GM21515 (cell line): ENCODE data around the gene TOP3A.

Experiments used
- ATAC-seq: cut with Tn5 transposase; IDR thresholded peaks from one replicate; pipeline ENCODE4 v1.9.1; 2021; ENCODE audit not compliant: unreplicated experiment

Gene TOP3A

DNA sequence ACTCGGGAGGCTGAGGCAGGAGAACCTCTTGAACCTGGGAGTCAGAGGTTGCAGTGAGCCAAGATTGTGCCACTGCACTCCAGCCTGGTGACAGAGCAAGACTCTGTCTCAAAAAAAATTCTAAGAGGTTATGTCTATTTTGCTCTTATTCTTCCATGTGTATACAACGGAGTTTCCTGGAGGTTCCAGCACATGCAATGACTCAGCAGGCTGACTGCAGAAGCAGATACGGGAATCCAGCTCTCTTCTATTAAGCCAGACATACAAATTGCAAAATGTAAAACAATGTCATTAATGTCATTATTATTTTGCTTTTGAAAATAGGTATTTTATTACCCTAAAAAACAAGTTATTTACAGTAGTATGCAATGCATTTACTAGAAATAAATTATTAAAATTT is 35.9 kb downstream of the TOP3A start:
- no peak for ATAC-seq

DNA sequence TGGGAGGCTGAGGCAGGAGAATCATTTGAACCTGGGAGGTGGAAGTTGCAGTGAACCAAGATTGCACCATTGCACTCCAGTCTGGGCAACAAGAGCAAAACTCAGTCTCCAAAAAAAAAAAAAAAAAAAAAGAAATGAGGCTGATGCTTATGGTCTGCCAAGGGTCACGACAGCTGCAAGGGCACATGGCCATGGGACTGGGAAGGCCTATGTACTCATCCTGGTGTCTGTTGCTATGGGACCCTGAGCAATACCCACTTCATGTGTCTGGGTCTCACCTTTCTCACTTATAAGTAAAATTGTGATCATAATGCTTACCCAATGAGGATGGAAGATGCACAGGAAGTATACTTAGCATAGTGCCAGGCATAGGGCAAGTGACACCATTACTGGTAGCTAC is 37.7 kb downstream of the TOP3A start:
- ATAC-seq, result no peak

GRCh38 chr17:18270046-18270931 is 44.5 kb downstream of the TOP3A start:
- no peak for ATAC-seq

GRCh38 chr17:18267927-18268711 is 46.7 kb downstream of the TOP3A start:
- ATAC-seq, result no peak

- no peak for ATAC-seq
Measured at GRCh38 chr17:18267366-18267765, 47.4 kb downstream of the TOP3A start.

GRCh38 chr17:18263885-18264682 is 50.7 kb downstream of the TOP3A start:
- no peak for ATAC-seq

DNA sequence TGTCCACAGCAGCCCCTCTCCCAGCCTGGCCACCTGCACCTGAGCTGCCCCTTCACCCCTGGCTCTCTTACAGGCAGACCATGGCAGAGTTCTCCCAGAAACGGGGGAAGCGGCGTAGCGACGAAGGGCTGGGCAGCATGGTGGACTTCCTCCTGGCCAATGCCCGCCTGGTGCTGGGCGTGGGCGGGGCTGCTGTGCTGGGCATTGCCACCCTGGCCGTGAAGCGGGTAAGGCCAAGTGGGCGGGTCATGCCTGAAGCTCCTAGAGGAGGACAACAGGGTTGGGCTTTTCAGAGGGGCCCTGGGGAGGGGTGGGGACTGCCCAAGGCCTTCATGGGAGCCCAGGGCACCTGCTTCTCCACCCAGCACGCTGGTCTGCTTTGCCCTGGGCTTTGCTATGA is 52.2 kb downstream of the TOP3A start:
- ATAC-seq, result no peak

GRCh38 chr17:18262111-18262510 is 52.7 kb downstream of the TOP3A start:
- no peak for ATAC-seq

DNA sequence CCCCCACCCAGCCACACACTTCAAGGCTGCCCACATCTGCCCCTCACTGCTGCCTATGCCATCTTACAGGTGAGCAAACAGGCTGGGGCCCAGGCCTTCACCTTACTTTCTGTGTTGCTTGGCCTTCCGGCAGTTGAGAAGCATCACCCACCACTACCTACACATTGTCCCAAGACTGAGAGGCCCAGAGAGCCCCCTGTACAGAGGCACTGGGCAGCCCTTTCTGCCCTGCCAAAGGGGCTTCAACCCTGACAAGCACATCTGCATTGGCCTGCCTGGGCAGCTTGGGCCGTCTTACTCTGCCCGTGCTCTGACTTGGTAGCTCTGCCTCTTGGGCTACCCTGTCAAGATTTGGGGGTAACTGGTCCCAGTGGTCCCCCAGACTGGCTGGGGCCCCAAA is 53.1 kb downstream of the TOP3A start:
- ATAC-seq, result no peak

DNA sequence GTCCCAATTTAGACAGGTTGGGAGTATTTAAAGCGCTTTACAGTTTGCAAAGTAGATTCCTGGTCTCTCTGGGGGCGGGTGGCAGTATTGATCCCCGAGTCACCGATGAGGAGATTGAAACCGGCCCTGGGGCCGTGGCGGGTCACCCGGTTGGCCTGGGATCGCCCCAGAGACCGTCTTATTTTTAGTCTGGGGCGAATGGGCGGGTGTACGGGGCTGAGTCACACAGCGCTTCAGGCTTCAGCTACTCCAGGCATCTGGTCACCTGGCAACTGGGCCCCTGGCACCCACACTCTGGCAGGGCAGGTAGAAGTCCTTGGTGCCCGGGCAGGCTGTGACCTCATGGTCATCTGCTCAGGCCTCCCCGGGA is 53.7 kb downstream of the TOP3A start:
- peak; percentile 20 for ATAC-seq

GRCh38 chr17:18260332-18261145 is 54.3 kb downstream of the TOP3A start, which contains the start of gene MIEF2:
MIEF2 (plus strand) TSS chr17:18260662; CDS start chr17:18262721, 2,059 bp downstream.
- ATAC-seq, result peak; percentile 76

GRCh38 chr17:18259621-18260331 is 55.0 kb downstream of the TOP3A start:
- no peak for ATAC-seq

- ATAC-seq, result no peak
Measured at GRCh38 chr17:18258356-18259038, 56.3 kb downstream of the TOP3A start, which contains the start of gene FLII. FLII (minus strand) TSS chr17:18258738; CDS start chr17:18258690, 48 bp downstream.

DNA sequence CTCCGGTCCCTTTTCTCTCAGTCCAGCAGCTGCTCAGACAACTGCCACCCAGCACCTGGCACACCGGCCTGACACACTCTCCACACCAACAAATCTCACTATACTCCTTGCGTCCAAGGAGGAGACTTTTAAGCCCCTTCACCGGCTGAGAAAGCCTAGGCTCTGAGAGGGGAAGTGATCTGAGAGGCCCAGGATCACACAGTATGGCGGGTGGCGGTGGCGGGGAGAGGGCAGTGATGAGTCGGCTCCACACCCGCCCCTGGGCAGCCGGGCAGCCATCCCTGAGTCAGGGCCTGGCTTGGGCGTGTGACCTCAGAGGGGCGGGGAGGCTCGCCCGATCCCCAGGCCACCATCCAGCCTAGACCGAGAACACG is 56.8 kb downstream of the TOP3A start:
- ATAC-seq, result no peak

GRCh38 chr17:18257268-18257981 is 57.4 kb downstream of the TOP3A start:
- no peak for ATAC-seq

GRCh38 chr17:18256776-18257175 is 58.0 kb downstream of the TOP3A start:
- ATAC-seq, result no peak

DNA sequence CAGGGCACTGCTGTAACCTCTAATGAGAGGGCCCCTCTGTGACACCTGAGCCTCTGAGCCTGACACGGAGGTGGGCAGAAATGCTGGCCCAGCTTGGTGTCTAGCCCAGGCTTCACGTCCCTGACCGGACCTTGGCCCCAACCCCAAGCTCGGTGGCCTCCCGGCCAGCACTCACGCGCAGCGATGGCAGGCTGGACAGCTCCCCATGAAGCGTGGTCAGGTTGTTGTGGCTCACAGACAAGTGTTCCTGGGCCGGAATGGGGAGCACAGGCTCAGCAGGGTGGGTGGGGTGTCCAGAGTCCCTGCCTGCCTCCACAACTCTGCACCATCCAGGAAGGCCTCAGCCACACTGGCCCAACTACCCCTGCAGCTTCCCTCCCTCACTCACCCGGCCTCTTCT is 58.4 kb downstream of the TOP3A start:
- no peak for ATAC-seq

DNA sequence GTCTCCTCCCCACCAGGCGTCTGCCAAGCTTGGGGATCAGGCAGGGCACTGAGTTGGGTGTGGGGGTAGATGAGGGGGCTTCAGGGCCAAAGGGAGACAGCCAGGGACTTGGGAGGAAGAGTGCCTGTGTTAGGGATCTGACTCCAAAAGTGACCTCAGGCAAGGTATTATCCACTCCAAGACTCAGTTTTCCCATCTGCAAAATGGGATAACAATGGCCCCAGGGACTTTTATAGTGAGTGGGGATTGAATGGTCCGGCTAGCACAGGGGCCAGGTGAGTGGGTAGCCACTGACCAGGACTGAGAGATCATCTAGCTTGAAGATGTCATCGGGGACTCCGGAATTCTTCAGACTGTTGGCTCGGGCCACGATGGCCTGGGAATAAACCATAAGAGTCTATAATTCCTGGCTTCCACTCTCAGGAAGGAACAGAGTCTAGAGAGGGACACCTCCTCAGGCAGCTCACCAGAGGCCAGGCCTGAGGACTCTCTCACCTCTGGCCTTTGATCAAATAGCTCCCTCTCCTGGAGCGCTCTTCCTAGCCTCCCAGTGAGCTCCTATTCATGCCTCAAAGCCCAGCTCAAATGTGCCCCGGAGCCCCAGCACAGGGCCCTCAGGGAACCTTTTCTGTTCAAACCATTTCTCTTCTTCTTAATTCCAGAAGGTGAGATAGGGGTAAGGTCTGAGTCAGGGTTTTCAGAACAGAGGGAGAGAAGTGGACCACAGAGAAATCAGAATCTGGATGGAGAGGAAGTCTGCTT is 59.7 kb downstream of the TOP3A start:
- ATAC-seq, result no peak
